ENCODE measurements around the gene CEACAM5.
A peak's percentile ranks its signal among the peaks of the same experiment; 100 is the strongest.
"Not testable (repeated sequence)": the region's sequence is repeated elsewhere in the genome, so short reads cannot be mapped to it uniquely, and the experiment has no call there.

Gene CEACAM5

DNA sequence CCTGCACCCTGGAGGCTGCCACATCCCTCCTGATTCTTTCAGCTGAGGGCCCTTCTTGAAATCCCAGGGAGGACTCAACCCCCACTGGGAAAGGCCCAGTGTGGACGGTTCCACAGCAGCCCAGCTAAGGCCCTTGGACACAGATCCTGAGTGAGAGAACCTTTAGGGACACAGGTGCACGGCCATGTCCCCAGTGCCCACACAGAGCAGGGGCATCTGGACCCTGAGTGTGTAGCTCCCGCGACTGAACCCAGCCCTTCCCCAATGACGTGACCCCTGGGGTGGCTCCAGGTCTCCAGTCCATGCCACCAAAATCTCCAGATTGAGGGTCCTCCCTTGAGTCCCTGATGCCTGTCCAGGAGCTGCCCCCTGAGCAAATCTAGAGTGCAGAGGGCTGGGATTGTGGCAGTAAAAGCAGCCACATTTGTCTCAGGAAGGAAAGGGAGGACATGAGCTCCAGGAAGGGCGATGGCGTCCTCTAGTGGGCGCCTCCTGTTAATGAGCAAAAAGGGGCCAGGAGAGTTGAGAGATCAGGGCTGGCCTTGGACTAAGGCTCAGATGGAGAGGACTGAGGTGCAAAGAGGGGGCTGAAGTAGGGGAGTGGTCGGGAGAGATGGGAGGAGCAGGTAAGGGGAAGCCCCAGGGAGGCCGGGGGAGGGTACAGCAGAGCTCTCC is 6.9 kb upstream of the CEACAM5 start:
- no peak for DNase-seq

DNA sequence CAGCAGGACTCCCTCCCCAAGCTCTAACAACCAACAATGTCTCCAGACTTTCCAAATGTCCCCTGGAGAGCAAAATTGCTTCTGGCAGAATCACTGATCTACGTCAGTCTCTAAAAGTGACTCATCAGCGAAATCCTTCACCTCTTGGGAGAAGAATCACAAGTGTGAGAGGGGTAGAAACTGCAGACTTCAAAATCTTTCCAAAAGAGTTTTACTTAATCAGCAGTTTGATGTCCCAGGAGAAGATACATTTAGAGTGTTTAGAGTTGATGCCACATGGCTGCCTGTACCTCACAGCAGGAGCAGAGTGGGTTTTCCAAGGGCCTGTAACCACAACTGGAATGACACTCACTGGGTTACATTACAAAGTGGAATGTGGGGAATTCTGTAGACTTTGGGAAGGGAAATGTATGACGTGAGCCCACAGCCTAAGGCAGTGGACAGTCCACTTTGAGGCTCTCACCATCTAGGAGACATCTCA is 6.2 kb upstream of the CEACAM5 start:
- no peak for DNase-seq

DNA sequence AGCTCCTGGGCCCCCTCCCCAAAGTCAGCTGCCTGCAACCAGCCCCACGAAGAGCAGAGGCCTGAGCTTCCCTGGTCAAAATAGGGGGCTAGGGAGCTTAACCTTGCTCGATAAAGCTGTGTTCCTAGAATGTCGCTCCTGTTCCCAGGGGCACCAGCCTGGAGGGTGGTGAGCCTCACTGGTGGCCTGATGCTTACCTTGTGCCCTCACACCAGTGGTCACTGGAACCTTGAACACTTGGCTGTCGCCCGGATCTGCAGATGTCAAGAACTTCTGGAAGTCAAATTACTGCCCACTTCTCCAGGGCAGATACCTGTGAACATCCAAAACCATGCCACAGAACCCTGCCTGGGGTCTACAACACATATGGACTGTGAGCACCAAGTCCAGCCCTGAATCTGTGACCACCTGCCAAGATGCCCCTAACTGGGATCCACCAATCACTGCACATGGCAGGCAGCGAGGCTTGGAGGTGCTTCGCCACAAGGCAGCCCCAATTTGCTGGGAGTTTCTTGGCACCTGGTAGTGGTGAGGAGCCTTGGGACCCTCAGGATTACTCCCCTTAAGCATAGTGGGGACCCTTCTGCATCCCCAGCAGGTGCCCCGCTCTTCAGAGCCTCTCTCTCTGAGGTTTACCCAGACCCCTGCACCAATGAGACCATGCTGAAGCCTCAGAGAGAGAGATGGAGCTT is 4.7 kb upstream of the CEACAM5 start:
- DNase-seq, result no peak

DNA sequence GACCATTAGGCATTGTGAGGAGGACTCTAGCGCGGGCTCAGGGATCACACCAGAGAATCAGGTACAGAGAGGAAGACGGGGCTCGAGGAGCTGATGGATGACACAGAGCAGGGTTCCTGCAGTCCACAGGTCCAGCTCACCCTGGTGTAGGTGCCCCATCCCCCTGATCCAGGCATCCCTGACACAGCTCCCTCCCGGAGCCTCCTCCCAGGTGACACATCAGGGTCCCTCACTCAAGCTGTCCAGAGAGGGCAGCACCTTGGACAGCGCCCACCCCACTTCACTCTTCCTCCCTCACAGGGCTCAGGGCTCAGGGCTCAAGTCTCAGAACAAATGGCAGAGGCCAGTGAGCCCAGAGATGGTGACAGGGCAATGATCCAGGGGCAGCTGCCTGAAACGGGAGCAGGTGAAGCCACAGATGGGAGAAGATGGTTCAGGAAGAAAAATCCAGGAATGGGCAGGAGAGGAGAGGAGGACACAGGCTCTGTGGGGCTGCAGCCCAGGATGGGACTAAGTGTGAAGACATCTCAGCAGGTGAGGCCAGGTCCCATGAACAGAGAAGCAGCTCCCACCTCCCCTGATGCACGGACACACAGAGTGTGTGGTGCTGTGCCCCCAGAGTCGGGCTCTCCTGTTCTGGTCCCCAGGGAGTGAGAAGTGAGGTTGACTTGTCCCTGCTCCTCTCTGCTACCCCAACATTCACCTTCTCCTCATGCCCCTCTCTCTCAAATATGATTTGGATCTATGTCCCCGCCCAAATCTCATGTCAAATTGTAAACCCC is 2.8 kb upstream of the CEACAM5 start:
- DNase-seq, result no peak

DNA sequence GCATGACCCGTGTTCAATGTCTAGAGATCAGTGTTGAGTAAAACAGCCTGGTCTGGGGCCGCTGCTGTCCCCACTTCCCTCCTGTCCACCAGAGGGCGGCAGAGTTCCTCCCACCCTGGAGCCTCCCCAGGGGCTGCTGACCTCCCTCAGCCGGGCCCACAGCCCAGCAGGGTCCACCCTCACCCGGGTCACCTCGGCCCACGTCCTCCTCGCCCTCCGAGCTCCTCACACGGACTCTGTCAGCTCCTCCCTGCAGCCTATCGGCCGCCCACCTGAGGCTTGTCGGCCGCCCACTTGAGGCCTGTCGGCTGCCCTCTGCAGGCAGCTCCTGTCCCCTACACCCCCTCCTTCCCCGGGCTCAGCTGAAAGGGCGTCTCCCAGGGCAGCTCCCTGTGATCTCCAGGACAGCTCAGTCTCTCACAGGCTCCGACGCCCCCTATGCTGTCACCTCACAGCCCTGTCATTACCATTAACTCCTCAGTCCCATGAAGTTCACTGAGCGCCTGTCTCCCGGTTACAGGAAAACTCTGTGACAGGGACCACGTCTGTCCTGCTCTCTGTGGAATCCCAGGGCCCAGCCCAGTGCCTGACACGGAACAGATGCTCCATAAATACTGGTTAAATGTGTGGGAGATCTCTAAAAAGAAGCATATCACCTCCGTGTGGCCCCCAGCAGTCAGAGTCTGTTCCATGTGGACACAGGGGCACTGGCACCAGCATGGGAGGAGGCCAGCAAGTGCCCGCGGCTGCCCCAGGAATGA is 1.5 kb upstream of the CEACAM5 start:
- peak in 1 of 2 experiments; percentile 26 for DNase-seq

DNA sequence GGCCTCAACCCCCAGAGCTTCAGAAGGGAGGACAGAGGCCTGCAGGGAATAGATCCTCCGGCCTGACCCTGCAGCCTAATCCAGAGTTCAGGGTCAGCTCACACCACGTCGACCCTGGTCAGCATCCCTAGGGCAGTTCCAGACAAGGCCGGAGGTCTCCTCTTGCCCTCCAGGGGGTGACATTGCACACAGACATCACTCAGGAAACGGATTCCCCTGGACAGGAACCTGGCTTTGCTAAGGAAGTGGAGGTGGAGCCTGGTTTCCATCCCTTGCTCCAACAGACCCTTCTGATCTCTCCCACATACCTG is 969 bp upstream of the CEACAM5 start:
- no peak for DNase-seq

DNA sequence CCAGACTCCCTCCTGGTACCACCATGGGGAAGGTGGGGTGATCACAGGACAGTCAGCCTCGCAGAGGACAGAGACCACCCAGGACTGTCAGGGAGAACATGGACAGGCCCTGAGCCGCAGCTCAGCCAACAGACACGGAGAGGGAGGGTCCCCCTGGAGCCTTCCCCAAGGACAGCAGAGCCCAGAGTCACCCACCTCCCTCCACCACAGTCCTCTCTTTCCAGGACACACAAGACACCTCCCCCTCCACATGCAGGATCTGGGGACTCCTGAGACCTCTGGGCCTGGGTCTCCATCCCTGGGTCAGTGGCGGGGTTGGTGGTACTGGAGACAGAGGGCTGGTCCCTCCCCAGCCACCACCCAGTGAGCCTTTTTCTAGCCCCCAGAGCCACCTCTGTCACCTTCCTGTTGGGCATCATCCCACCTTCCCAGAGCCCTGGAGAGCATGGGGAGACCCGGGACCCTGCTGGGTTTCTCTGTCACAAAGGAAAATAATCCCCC is 505 bp upstream of the CEACAM5 start:
- DNase-seq, result no peak

DNA sequence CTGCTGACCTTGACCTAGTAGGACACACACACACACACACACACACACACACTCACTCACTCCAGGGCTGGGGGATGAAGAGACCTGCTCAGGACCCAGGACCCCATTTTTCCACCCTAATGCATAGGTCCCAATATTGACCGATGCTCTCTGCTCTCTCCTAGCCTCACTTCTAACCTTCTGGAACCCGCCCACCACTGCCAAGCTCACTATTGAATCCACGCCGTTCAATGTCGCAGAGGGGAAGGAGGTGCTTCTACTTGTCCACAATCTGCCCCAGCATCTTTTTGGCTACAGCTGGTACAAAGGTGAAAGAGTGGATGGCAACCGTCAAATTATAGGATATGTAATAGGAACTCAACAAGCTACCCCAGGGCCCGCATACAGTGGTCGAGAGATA is 1.1 kb downstream of the CEACAM5 start:
- DNase-seq, result not testable (repeated sequence)

DNA sequence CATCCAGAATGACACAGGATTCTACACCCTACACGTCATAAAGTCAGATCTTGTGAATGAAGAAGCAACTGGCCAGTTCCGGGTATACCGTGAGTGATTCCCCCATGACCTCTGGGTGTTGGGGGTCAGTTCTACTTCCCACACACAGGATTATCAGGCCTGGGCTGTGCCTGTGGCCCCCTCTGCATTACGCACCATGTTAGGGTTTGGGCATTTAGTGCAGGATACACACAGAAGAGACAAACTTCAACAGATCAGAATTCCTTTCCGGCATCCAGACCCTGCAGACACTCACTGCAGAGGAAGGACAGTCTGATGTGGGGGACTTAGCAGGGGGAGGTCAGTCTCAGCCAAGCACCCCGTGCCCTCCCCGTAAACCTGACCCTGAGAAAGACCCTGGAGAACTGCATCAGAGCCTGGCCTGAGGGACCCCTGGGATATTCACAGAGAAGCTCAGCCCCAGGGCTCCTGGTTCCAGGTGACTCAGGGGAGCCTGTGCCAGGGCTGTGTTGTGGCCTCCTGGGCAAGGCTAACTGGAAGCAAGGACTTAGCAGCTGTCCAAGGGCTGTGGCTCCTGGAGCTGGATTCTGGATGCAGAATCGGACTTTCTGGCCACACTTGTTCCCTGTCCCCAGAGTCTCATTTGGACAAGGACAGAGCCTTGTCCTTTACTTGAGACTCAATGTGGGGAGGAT is 1.7 kb downstream of the CEACAM5 start:
- no peak for DNase-seq

DNA sequence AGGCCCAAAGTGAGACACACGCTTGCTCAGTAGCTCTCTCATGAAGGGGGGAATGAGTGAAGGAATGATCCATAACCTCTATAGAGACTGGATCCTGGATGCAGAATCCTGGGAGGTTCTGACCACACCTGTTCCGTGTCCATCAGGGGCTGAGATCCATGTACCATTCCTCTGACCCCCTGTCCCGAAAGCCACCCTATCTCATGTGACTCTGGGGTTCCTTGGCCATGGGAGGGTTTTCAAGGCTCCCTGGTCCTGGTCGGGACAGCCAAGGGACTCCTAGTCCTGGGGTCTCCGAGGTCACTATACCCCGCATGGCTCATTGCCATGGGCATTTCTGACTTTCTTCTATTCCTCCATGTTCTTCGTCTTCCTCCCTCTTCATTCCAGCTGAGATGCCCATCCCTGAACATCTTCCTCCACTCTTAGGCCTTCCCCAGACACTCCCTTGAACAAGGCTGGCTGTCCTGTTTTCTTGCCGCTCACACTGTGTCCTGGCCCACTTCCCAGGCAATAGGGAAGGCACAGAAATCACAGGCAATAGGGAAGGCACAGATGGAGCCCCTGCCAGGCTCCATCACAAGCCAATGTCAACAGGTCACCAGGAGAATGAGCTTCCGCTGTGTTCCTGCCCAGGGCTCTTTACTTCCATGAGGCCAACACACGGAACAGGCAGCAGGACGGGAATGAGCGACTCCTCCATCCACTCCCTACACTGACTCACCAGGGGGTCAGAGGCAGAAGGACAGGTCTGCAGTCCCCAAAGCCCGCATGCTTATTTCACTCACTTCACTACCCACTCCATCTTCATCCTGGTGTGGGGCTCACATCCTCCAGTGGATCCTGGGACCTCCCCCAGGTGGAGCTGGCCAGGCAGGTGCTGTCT is 3.2 kb downstream of the CEACAM5 start:
- no peak for DNase-seq

DNA sequence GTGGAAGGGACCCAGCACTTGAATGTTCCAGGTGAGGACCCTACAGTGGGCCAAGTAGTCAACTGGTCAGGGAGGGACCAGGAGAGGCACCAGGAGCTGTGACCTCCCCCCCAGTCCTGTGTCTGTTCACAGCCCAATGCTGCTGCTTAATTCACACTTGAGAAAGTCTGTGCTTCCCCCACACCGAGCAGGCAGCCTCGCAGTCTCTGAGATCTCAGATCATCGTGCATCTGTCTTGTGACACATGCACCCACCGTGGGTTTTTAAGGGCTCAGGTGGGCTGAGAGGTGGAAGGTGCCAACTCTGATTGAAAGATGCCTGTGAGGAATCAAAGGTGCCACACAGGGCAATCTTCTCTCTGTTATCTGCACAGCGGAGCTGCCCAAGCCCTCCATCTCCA is 6.2 kb downstream of the CEACAM5 start:
- DNase-seq, result no peak

DNA sequence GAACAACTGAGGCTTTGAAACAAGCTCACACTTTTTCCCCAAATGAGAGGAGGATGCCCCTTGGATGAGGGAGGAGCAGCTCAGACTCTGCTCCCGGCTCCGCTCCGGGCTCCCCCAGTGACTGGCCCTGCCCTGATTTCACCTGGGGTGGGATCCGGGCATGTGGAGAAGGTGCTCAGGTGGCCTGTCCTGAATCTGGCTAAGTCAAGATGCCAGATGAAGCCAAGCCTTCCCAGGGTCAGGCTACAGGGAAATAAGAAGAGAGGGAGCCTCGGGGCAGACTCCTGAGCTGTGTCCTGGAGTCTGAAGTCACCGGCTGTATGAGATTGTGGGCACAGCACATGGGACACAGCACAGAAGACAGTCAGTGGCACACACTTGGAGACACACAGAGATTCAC is 10.3 kb downstream of the CEACAM5 start:
- no peak for DNase-seq

DNA sequence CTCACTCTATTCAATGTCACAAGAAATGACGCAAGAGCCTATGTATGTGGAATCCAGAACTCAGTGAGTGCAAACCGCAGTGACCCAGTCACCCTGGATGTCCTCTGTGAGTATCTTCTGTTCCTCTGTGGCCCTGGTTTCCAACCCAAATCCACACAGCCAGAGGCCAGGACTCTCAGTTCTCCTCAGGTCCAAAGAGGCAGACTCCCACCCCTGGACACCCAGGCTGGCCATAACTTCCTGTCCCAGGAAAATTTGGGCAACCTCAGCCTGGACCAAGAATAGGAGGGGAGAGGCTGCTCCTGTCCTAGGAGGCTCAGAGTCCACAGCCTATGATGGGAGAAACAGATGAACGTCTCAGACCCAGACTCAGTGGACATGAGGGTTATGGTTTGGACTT is 11.7 kb downstream of the CEACAM5 start:
- DNase-seq, result no peak

DNA sequence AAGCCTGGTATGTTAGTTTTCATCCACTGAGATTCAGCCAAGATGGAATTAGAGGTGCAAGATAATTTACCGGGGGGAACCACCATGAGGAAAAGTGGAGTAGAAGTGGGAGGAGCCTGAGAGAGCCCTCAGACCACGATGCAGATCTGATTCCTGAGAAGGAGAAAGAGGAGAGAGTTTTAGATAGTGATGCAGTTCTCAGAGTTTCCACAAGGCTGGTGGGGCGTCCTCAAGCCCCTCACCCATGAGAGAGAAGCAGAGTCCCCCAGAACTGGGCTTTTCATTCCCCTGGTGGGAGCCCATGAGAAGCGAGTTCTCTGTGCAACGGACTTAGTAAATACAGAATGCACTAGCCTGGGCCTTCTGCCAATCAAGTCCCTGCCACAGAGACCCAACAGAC is 18.1 kb downstream of the CEACAM5 start:
- DNase-seq, result no peak

DNA sequence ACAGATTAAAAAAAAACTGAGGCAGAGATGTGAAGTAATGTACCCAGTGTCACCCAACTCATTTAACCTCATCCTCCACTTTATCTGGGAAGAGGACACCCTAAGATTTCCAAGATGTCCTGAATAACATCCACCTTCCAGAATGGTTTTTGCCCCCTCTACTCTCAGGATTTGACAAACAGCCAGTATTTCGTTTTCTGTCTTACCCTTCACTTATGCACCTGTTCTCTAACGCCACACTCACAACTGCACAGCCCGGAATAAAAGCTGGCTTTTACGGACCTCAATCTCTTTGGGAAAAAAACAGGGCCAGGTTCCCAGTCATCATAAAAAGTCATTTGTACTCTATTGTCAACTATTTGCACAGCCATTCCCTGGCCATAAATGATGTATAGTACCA is 25.7 kb downstream of the CEACAM5 start:
- no peak for DNase-seq

DNA sequence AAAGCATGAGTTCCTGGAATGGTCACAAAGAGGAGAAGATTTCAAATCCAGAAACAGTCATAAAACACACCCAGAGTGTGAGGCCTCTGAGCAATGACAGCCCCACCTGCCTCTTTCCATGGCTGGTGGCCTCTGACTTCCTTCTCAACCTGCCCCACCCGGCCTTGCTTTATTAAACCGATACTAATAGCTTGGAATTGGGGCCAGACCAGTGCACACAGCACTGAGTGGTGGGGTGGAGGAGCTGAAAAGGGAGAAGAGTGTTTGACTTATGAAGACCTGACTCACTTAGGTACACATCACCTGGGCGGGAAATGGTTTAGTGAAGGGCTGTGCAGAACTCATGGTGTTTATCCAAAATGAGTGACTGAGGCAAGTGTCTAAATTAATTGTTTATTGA is 26.2 kb downstream of the CEACAM5 start:
- DNase-seq, result no peak

DNA sequence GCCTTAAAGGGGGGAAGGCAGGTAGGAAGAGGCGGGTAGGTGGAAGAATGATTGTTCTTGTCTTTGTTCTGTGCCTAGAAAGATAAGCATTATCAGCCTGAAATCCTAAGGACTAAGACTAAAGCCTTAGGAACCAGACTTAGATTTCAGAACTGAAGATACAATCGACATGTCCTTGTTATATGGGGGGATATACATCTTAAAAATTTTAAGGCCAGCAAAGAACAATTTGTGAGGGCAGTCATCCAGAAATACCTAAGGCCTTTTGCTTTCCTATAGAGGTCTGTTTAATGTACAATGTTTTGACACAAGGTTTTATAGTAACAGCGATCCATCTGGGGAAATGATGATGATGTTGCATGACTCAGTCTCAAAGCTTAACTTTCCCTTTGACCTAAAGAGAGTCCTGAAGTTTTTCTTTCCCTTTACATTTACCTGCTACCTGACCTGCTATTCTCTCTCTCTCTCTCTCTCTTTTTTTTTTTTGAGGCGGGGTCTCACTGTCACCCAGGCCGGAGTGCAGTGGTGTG is 26.7 kb downstream of the CEACAM5 start:
- no peak for DNase-seq

DNA sequence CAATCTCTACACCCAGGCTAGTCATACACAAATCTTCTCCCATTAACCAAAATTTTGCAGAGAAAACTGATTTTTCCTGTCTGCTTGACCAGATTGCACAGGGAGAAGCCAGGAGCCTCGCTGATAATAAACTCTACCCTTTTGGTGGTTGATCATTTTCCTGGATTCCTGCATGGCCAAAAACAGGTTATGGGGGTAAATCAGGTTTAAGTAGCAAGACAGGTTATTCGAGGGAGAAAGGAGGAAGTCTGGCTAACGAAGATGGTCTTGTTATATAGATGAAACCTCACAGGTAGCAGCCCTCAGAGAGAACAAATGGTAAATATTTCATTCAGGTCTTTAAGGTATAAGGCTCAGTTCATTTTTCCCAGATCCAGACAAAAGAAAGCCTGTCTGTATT is 30.9 kb downstream of the CEACAM5 start:
- DNase-seq, result no peak

DNA sequence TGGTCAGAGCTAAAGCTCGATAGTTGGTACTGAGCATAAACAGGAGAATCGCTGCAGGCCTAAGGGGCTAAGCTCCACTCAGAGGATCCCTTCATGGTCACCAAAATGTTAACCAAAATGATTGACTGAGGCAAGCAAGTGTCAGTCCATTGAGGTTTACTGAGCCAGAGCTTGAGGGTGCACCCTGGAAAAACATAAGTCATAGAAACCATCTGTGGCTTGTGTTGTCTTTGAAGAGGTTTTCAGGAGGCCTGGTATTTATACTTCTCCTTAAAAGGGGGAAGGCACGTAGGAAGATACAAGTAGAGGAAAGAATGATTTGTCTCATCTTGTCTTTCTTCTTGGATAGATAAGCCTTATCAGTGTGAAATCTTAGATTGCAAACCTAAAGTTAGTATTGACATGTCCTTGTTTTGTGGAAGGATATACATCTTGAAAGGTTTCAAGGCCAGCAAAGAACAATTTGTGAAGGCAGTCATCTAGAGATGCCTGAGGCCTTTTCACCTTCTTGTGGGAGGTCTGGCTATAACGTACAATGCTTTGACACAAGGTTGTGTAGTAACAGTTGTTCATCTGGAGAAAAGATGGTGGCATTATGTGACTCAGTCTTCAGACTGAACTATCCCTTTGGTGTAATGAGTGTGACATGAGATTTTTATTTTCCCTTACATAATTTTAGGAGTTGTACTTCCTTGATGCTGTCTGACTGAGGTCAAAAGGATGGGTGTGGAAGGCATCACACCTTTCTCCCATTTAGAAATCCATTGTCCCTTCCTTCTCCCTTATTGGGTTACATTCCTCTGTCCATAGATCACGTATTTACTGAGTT is 32.2 kb downstream of the CEACAM5 start:
- DNase-seq, result no peak

DNA sequence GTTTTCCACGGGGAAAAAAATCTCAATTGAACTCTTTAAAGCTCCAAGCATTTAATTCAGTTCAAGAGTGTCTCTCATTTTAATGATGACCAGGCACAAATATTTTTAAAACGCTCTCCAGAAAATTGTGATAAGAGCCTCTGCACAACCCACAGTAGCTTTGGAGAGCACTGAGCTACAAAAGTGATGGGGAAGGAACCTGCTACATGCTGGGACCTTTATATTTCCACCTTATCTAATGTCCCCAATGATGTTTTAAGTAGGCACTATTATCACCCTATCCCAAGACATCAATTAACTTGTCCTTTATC is 32.8 kb downstream of the CEACAM5 start:
- no peak for DNase-seq

Data from NCI-H524 (cell line).